Prostate gland (tissue), 2 donors: Measurements from ENCODE around the gene SLC44A3.

Experiments
- CTCF ChIP-seq, 4 experiments: fragments of 200-600 bp in 2 of 4; fragments of 450-650 bp in 2 of 4; sonication (generic) in 2 of 4; IDR thresholded peaks; 1 replicate in 3 of 4; 2 replicates in 1 of 4; pipeline ENCODE4 v1.5.1; 2016 to 2019; ENCODE audit warnings: antibody characterized with exemption in 4 of 4, mild to moderate bottlenecking in 2 of 4, moderate library complexity in 2 of 4
- POLR2A ChIP-seq: fragments of 450-650 bp; IDR thresholded peaks from one replicate; pipeline ENCODE4 v1.6.1; 2016; ENCODE audit warnings: antibody characterized with exemption, mild to moderate bottlenecking
- POLR2AphosphoS5 ChIP-seq: sonication (generic); formaldehyde crosslinking; IDR thresholded peaks from one replicate; pipeline ENCODE4 v1.6.1; 2017; ENCODE audit warnings: antibody characterized with exemption

- TF ChIP-seq CTCF (IDR thresholded peaks at IDR 0.05) = no peak
- no peak for TF ChIP-seq POLR2AphosphoS5
- TF ChIP-seq POLR2A = no peak
These were observed 85.0 kb downstream of the SLC44A3 start for GRCh38 chr1:94905207-94905606.
